ENCODE data around the gene KIF1A. TPM values are rescaled to one million over a fixed set of nuclear protein-coding genes. Genes with fewer than 3 reads are reported as not detected.
A peak's percentile ranks its signal among the peaks of the same experiment; 100 is the strongest.
"Not testable (repeated sequence)": the region's sequence is repeated elsewhere in the genome, so short reads cannot be mapped to it uniquely, and the experiment has no call there.

KIF1A gene
- total RNA-seq, 1 experiment from 2014 or later = 298 TPM

DNA sequence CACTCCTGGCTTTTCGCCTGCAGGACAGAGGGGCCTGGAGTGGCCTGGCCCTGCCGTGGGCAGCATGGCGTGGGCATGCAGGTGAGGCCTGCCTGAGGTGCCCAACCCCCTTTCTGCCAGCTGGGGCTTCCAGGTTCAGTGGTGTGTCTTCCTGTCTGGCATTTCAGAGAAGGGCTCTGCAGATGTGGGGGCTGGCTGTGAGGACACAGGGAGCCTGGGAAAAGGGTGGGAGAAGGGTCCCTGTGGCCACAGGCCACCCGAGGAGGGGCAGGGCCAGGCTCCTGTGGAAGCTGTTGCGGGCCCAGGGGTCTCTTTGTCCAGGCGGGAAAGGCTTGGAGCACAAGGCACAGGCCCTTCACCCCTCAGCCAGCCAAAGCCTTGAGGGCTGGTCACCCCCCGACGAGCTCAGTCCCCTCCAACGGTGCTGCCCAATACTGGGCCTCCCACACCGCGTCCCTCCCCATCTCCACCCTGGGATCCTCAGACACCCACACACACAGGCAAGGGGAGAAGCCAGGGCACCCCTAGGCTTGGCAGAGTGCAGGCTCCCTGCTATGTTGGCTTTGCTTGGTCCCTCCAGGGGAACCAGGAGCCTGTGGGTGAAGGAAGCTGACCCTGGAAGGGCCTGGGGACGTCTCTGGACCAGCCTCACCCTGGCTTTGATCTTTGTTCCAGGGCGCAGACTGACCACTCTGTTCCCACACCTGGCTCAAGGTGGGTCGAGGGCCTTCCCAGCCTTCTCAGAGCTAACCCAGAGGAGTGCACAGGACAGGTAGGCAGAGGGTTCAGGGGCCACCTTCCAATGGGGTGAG lies 132.1 kb downstream of the KIF1A start:
- Mint-ChIP-seq H3K36me3 (ENCODE audit: insufficient read depth, unreplicated experiment) (no peaks in the 10 kb centered on the region), H3K27ac (ENCODE audit: unreplicated experiment) (no peak overlapping the region), H3K9me3 (ENCODE audit: low read depth, unreplicated experiment) (no peaks in the 10 kb centered on the region), H3K4me3 (ENCODE audit: low read depth, unreplicated experiment) (no peak overlapping the region), H3K4me1 (ENCODE audit: low read depth, unreplicated experiment) (peaks cover 13% of the 10 kb centered on the region), H3K27me3 (ENCODE audit: unreplicated experiment) (peaks cover under 1% of the 10 kb centered on the region)
- TF ChIP-seq CTCF (IDR thresholded peaks at IDR 0.05; ENCODE audit: unreplicated experiment) = no peak
- BruUV-seq (replicated peaks) = no TSS peak
- CTCF ChIA-PET = no interaction called here
- intact Hi-C loops (cut with micrococcal nuclease; ENCODE audit: unreplicated experiment) = no loop called here
- DNase-seq = no peak

- intact Hi-C loops (cut with micrococcal nuclease; ENCODE audit: unreplicated experiment) = no loop called here
- DNase-seq = no peak
- H3K36me3 Mint-ChIP-seq (ENCODE audit: insufficient read depth, unreplicated experiment) = no peaks in the 10 kb centered on the region
- no peaks in the 10 kb centered on the region for H3K9me3 Mint-ChIP-seq (ENCODE audit: low read depth, unreplicated experiment)
- H3K4me3 Mint-ChIP-seq (ENCODE audit: low read depth, unreplicated experiment) = no peak overlapping the region
- no peaks in the 10 kb centered on the region for H3K27me3 Mint-ChIP-seq (ENCODE audit: unreplicated experiment)
- CTCF ChIA-PET = no interaction called here
- no peak for TF ChIP-seq CTCF (IDR thresholded peaks at IDR 0.05; ENCODE audit: unreplicated experiment)
- H3K27ac Mint-ChIP-seq (ENCODE audit: unreplicated experiment) = no peak overlapping the region
- peaks cover 13% of the 10 kb centered on the region for H3K4me1 Mint-ChIP-seq (ENCODE audit: low read depth, unreplicated experiment)
- BruUV-seq (replicated peaks) = no TSS peak
Observed at GRCh38 chr2:240687045-240687740, 132.8 kb downstream of the KIF1A start.

- Mint-ChIP-seq H3K36me3 (ENCODE audit: insufficient read depth, unreplicated experiment) (no peaks in the 10 kb centered on the region), H3K27me3 (ENCODE audit: unreplicated experiment) (no peaks in the 10 kb centered on the region), H3K9me3 (ENCODE audit: low read depth, unreplicated experiment) (no peaks in the 10 kb centered on the region), H3K4me3 (ENCODE audit: low read depth, unreplicated experiment) (no peak overlapping the region), H3K4me1 (ENCODE audit: low read depth, unreplicated experiment) (peaks cover 13% of the 10 kb centered on the region), H3K27ac (ENCODE audit: unreplicated experiment) (no peak overlapping the region)
- intact Hi-C loops (cut with micrococcal nuclease; ENCODE audit: unreplicated experiment) = no loop called here
- CTCF ChIA-PET = no interaction called here
- no TSS peak for BruUV-seq (replicated peaks)
- no peak for DNase-seq
- no peak for TF ChIP-seq CTCF (IDR thresholded peaks at IDR 0.05; ENCODE audit: unreplicated experiment)
Observed at GRCh38 chr2:240686460-240686859, 133.6 kb downstream of the KIF1A start.

GRCh38 chr2:240685771-240686371 lies 134.1 kb downstream of the KIF1A start:
- intact Hi-C loops (cut with micrococcal nuclease; ENCODE audit: unreplicated experiment) = no loop called here
- no peaks in the 10 kb centered on the region for H3K9me3 Mint-ChIP-seq (ENCODE audit: low read depth, unreplicated experiment)
- no peak overlapping the region for H3K27ac Mint-ChIP-seq (ENCODE audit: unreplicated experiment)
- peak; percentile 36 for DNase-seq
- H3K4me3 Mint-ChIP-seq (ENCODE audit: low read depth, unreplicated experiment) = no peak overlapping the region
- no peak for TF ChIP-seq CTCF (IDR thresholded peaks at IDR 0.05; ENCODE audit: unreplicated experiment)
- no peaks in the 10 kb centered on the region for H3K27me3 Mint-ChIP-seq (ENCODE audit: unreplicated experiment)
- no TSS peak for BruUV-seq (replicated peaks)
- H3K4me1 Mint-ChIP-seq (ENCODE audit: low read depth, unreplicated experiment) = peaks cover 13% of the 10 kb centered on the region
- CTCF ChIA-PET = no interaction called here
- no peaks in the 10 kb centered on the region for H3K36me3 Mint-ChIP-seq (ENCODE audit: insufficient read depth, unreplicated experiment)

DNA sequence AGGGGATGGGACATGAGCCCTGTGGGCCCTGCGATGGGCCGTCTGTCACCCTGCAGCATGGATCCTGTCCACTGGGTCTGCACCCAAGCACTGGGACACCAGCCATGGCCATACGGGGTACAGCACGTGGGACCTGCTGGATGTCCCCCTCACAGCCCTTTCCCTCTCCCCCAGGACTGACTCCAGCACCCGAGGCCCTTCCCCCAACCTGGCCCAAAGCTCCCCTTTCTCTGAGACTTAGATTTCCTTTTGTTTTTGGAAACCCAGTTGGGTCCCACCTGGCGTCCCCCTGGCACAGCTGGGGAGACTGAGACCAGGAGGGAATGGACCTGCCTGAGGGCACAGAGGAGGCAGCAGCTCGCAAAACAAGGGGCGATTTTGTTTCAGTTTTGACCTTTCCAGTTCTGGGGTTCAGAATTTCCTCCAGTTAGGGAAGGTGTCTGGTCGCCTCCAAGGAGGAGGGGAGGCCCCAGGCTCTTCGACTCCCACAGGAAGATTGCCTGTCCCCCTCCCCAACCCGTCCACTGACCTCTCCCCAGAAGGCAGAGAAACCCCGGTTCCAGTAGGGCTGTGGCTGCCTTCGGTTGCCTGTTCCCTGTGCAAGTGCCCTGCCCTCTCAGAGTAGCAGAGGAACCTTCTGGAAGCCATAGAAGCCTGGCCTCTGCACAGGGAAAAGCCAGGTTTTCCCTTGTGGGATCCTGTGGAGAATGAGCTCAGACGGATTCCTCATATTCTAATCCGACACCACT lies 135.9 kb downstream of the KIF1A start:
- H3K27ac Mint-ChIP-seq (ENCODE audit: unreplicated experiment); H3K4me3 Mint-ChIP-seq (ENCODE audit: low read depth, unreplicated experiment); H3K27me3 Mint-ChIP-seq (ENCODE audit: unreplicated experiment); H3K9me3 Mint-ChIP-seq (ENCODE audit: low read depth, unreplicated experiment); BruUV-seq (replicated peaks); H3K36me3 Mint-ChIP-seq (ENCODE audit: insufficient read depth, unreplicated experiment); intact Hi-C loops (cut with micrococcal nuclease; ENCODE audit: unreplicated experiment); DNase-seq; CTCF ChIA-PET: not testable (repeated sequence)
- peaks cover 13% of the 10 kb centered on the region for H3K4me1 Mint-ChIP-seq (ENCODE audit: low read depth, unreplicated experiment)

GRCh38 chr2:240683329-240683979 lies 136.6 kb downstream of the KIF1A start:
- H3K27me3 Mint-ChIP-seq (ENCODE audit: unreplicated experiment); intact Hi-C loops (cut with micrococcal nuclease; ENCODE audit: unreplicated experiment); H3K36me3 Mint-ChIP-seq (ENCODE audit: insufficient read depth, unreplicated experiment); H3K4me3 Mint-ChIP-seq (ENCODE audit: low read depth, unreplicated experiment); H3K27ac Mint-ChIP-seq (ENCODE audit: unreplicated experiment); DNase-seq; BruUV-seq (replicated peaks); H3K9me3 Mint-ChIP-seq (ENCODE audit: low read depth, unreplicated experiment); CTCF ChIA-PET: not testable (repeated sequence)
- H3K4me1 Mint-ChIP-seq (ENCODE audit: low read depth, unreplicated experiment) = peaks cover 13% of the 10 kb centered on the region
